T-cell (primary cell): Measurements from ENCODE around the gene ROR2. TPM values are rescaled to one million over a fixed set of nuclear protein-coding genes. Genes with fewer than 3 reads are reported as not detected.

Experiments
- ATAC-seq, 4 experiments: fragments of 200-7000 bp in 3 of 4; fragments of 150-1000 bp in 1 of 4; cut with Tn5 transposase; replicated peaks in 1 of 4; 1 replicate in 3 of 4; 2 replicates in 1 of 4; pipeline ENCODE4 v1.10.0; 2021; ENCODE audit warnings: moderate library complexity in 3 of 4, mild to moderate bottlenecking in 2 of 4, moderate number of reproducible peaks in 1 of 4
- CTCF ChIA-PET, 2 donors: fragments of 300-600 bp; sonication (Branson Sonifier 250); formaldehyde crosslinking; loops; one replicate each; lab custom pipeline; 2022; ENCODE audit warnings: antibody characterized with exemption in 2 of 2; lab: Charles Lee
- POLR2A ChIA-PET, 2 donors: fragments of 300-600 bp; sonication (Branson Sonifier 250); formaldehyde crosslinking; loops; one replicate each; lab custom pipeline; 2022; ENCODE audit warnings: antibody characterized with exemption in 2 of 2; lab: Charles Lee
- DNase-seq, 35 experiments: peaks; one replicate each; pipeline versions ENCODE4 v3.0.0 to v3.0.0-alpha.2; 2013 to 2023
- H3K27ac ChIP-seq: one replicate; pipeline ENCODE4 v1.5.1; 2013; ENCODE audit warnings: low read length
- H3K27me3 ChIP-seq, 2 experiments: replicated peaks in 1 of 2; 1 replicate in 1 of 2; 2 replicates in 1 of 2; pipeline versions ENCODE4 v1.6.1 to v1.7.0; 2013; ENCODE audit warnings: low read length in 1 of 2, mixed read lengths in 1 of 2; ENCODE audit not compliant: control insufficient read depth in 2 of 2, insufficient read depth in 2 of 2; ENCODE audit errors: extremely low read depth in 1 of 2
- H3K36me3 ChIP-seq, 2 donors: 1 replicate in 1 of 2; 2 replicates in 1 of 2; pipeline versions ENCODE4 v1.6.1 to v1.7.0; 2013; ENCODE audit warnings: low read length in 1 of 2; ENCODE audit not compliant: control insufficient read depth in 2 of 2, insufficient read depth in 1 of 2; ENCODE audit errors: extremely low read depth in 1 of 2
- H3K4me1 ChIP-seq, 2 experiments: 1 replicate in 1 of 2; 2 replicates in 1 of 2; pipeline versions ENCODE4 v1.6.1 to v1.7.0; 2013; ENCODE audit warnings: low read length in 2 of 2, mixed read lengths in 1 of 2; ENCODE audit not compliant: insufficient read depth in 2 of 2, control insufficient read depth in 1 of 2; ENCODE audit errors: extremely low read depth in 1 of 2
- H3K4me3 ChIP-seq, 2 donors: 1 replicate in 1 of 2; 2 replicates in 1 of 2; pipeline versions ENCODE4 v1.5.1 to v1.7.0; 2013; ENCODE audit warnings: mild to moderate bottlenecking in 2 of 2, low read length in 1 of 2, moderate library complexity in 1 of 2; ENCODE audit not compliant: control insufficient read depth in 1 of 2; ENCODE audit errors: extremely low read depth in 1 of 2
- H3K9me3 ChIP-seq: 2 replicates; pipeline ENCODE4 v1.7.0; 2013
- H3K27ac Mint-ChIP-seq, 2 donors: one replicate each; pipeline ENCODE4 v1.8.0; 2020 to 2021; ENCODE audit warnings: mild to moderate bottlenecking in 2 of 2, mixed read lengths in 2 of 2
- H3K27me3 Mint-ChIP-seq, 2 donors: one replicate each; pipeline ENCODE4 v1.8.0; 2021 to 2022; ENCODE audit warnings: mixed read lengths in 2 of 2
- H3K36me3 Mint-ChIP-seq: one replicate; pipeline ENCODE4 v1.8.0; 2021; ENCODE audit warnings: mixed read lengths
- H3K4me1 Mint-ChIP-seq, 3 donors: one replicate each; pipeline ENCODE4 v1.8.0; 2020 to 2022; ENCODE audit warnings: mixed read lengths in 3 of 3, mild to moderate bottlenecking in 1 of 3
- H3K4me3 Mint-ChIP-seq, 3 donors: one replicate each; pipeline ENCODE4 v1.8.0; 2020 to 2022; ENCODE audit warnings: mild to moderate bottlenecking in 3 of 3, mixed read lengths in 3 of 3, moderate library complexity in 3 of 3
- H3K9me3 Mint-ChIP-seq, 3 donors: one replicate each; pipeline ENCODE4 v1.8.0; 2020 to 2022; ENCODE audit warnings: mixed read lengths in 3 of 3
- WGBS: methylation state at CpG from one replicate; pipeline ENCODE4 v1.1.5; 2013; ENCODE audit warnings: missing lambda C conversion rate; ENCODE audit not compliant: insufficient coverage; 5-methylcytosine and 5-hydroxymethylcytosine counted together
- total RNA-seq, 35 experiments: library from RNA in 6 of 35; stranded (reverse) in 6 of 35; fragments of 120-200 nt in 1 of 35; gene quantifications; one replicate each; pipeline versions ENCODE4 v1.2.1 to v1.2.4 and lab custom pipeline; 2013 to 2026

Gene ROR2
- total RNA-seq, 5 donors from 2014 or later (not counting 1 experiment from before 2014, with no cell fraction given) = 0.07 to 0.28 (median 0.15) TPM; not detected in 1

- ATAC-seq = no peak
Measured at GRCh38 chr9:91920630-91921350, 29.2 kb downstream of the ROR2 start.

GRCh38 chr9:91919621-91920020, 30.4 kb downstream of the ROR2 start:
- WGBS = no CpG with 5 or more reads among the region's 5 CpGs
- no peak overlapping the region for H3K27ac Mint-ChIP-seq
- H3K36me3 Mint-ChIP-seq = no peaks in the 10 kb centered on the region
- Histone ChIP-seq H3K27me3 (peaks cover 2 to 22% of the 10 kb centered on the region in 2 experiments), H3K4me1 (no peaks in the 10 kb centered on the region), H3K36me3 (no peaks in the 10 kb centered on the region), H3K9me3 (no peaks in the 10 kb centered on the region), H3K27ac (no peak overlapping the region), H3K4me3 (no peak overlapping the region)
- ATAC-seq (no peak), DNase-seq (no peak)
- H3K4me1 Mint-ChIP-seq = no peaks in the 10 kb centered on the region
- peaks cover 32 to 37% of the 10 kb centered on the region in 2 donors for H3K27me3 Mint-ChIP-seq
- ChIA-PET POLR2A (no interaction called here), CTCF (no interaction called here)
- H3K4me3 Mint-ChIP-seq = no peak overlapping the region
- H3K9me3 Mint-ChIP-seq = no peaks in the 10 kb centered on the region

More at GRCh38 chr9:91920630-91921350, 29.2 kb downstream of the ROR2 start:
- no peaks in the 10 kb centered on the region for H3K9me3 ChIP-seq
- Mint-ChIP-seq H3K36me3 (no peaks in the 10 kb centered on the region), H3K4me1 (no peaks in the 10 kb centered on the region), H3K27me3 (peaks cover 31 to 42% of the 10 kb centered on the region in 2 donors), H3K9me3 (no peaks in the 10 kb centered on the region), H3K27ac (no peak overlapping the region), H3K4me3 (no peak overlapping the region)
- DNase-seq = no peak
- H3K4me3 ChIP-seq = no peak overlapping the region
- H3K27me3 ChIP-seq = peaks cover 2 to 27% of the 10 kb centered on the region in 2 experiments
- 86% methylated on average over 4 of the region's 6 CpGs for WGBS
- H3K4me1 ChIP-seq = no peaks in the 10 kb centered on the region
- ChIA-PET POLR2A (no interaction called here), CTCF (no interaction called here)
- H3K27ac ChIP-seq = no peak overlapping the region
- H3K36me3 ChIP-seq = no peaks in the 10 kb centered on the region

GRCh38 chr9:91917436-91917835, 32.6 kb downstream of the ROR2 start:
- Mint-ChIP-seq H3K9me3 (no peaks in the 10 kb centered on the region), H3K36me3 (no peaks in the 10 kb centered on the region)
- no peaks in the 10 kb centered on the region for H3K4me1 ChIP-seq

GRCh38 chr9:91915524-91916263, 34.3 kb downstream of the ROR2 start:
- Mint-ChIP-seq H3K27ac (no peak overlapping the region), H3K27me3 (peaks cover 18 to 21% of the 10 kb centered on the region in 2 donors), H3K9me3 (no peaks in the 10 kb centered on the region), H3K36me3 (no peaks in the 10 kb centered on the region), H3K4me1 (no peaks in the 10 kb centered on the region), H3K4me3 (no peak overlapping the region)
- 82% methylated on average over 6 of the region's 10 CpGs for WGBS
- no peak overlapping the region for H3K27ac ChIP-seq
- no peak overlapping the region for H3K4me3 ChIP-seq
- CTCF ChIA-PET = interaction anchor here in 1 of 2 donors (0.6 kb wide), 1 partner anchor 159 kb away, joined by 8 read pairs; no protein-coding TSS in a partner anchor
- no peak for ATAC-seq
- H3K27me3 ChIP-seq = peaks cover 0 to 20% of the 10 kb centered on the region in 2 experiments
- no peaks in the 10 kb centered on the region for H3K36me3 ChIP-seq
- no peaks in the 10 kb centered on the region for H3K4me1 ChIP-seq
- DNase-seq = no peak
- POLR2A ChIA-PET = no interaction called here
- no peaks in the 10 kb centered on the region for H3K9me3 ChIP-seq

More at GRCh38 chr9:91917436-91917835, 32.6 kb downstream of the ROR2 start:
- POLR2A ChIA-PET = interaction anchor here in 1 of 2 donors (0.7 kb wide), 1 partner anchor 100 kb away, joined by 9 read pairs; no protein-coding TSS in a partner anchor
- no peaks in the 10 kb centered on the region for H3K9me3 ChIP-seq
- ATAC-seq = no peak
- CTCF ChIA-PET = no interaction called here
- Mint-ChIP-seq H3K4me1 (no peaks in the 10 kb centered on the region), H3K4me3 (no peak overlapping the region), H3K27me3 (peaks cover 21 to 23% of the 10 kb centered on the region in 2 donors), H3K27ac (no peak overlapping the region)
- no peak for DNase-seq
- H3K27me3 ChIP-seq = peaks cover 2 to 20% of the 10 kb centered on the region in 2 experiments
- no peaks in the 10 kb centered on the region for H3K36me3 ChIP-seq
- H3K27ac ChIP-seq = no peak overlapping the region
- 74% methylated on average over 6 of the region's 7 CpGs for WGBS
- no peak overlapping the region for H3K4me3 ChIP-seq

- CTCF ChIA-PET = no interaction called here
- H3K4me3 Mint-ChIP-seq = no peak overlapping the region
Measured at GRCh38 chr9:91914937-91915336, 35.1 kb downstream of the ROR2 start.

GRCh38 chr9:91914404-91914803, 35.6 kb downstream of the ROR2 start:
- Histone ChIP-seq H3K4me3 (no peak overlapping the region), H3K4me1 (no peaks in the 10 kb centered on the region), H3K36me3 (no peaks in the 10 kb centered on the region), H3K9me3 (no peaks in the 10 kb centered on the region), H3K27ac (no peak overlapping the region), H3K27me3 (peaks cover 0 to 16% of the 10 kb centered on the region in 2 experiments)
- ATAC-seq (no peak), DNase-seq (no peak)
- H3K9me3 Mint-ChIP-seq = no peaks in the 10 kb centered on the region
- no peak overlapping the region for H3K27ac Mint-ChIP-seq
- 79% methylated on average over 5 of the region's 10 CpGs for WGBS
- no peaks in the 10 kb centered on the region for H3K36me3 Mint-ChIP-seq
- peaks cover 15 to 19% of the 10 kb centered on the region in 2 donors for H3K27me3 Mint-ChIP-seq
- ChIA-PET CTCF (no interaction called here), POLR2A (no interaction called here)
- H3K4me3 Mint-ChIP-seq = no peak overlapping the region
- H3K4me1 Mint-ChIP-seq = no peaks in the 10 kb centered on the region

More at GRCh38 chr9:91914937-91915336, 35.1 kb downstream of the ROR2 start:
- WGBS = 93% methylated on average over 5 of the region's 9 CpGs
- Histone ChIP-seq H3K4me3 (no peak overlapping the region), H3K27ac (no peak overlapping the region), H3K36me3 (no peaks in the 10 kb centered on the region), H3K27me3 (peaks cover 0 to 20% of the 10 kb centered on the region in 2 experiments), H3K9me3 (no peaks in the 10 kb centered on the region), H3K4me1 (no peaks in the 10 kb centered on the region)
- ATAC-seq (no peak), DNase-seq (no peak)
- no peaks in the 10 kb centered on the region for H3K9me3 Mint-ChIP-seq
- H3K36me3 Mint-ChIP-seq = no peaks in the 10 kb centered on the region
- H3K4me1 Mint-ChIP-seq = no peaks in the 10 kb centered on the region
- H3K27ac Mint-ChIP-seq = no peak overlapping the region
- POLR2A ChIA-PET = no interaction called here
- H3K27me3 Mint-ChIP-seq = peaks cover 18 to 20% of the 10 kb centered on the region in 2 donors
